Lower leg skin (tissue), 4 donors: ENCODE measurements around the gene ALDH1A2. TPM values are rescaled to one million over a fixed set of nuclear protein-coding genes. Genes with fewer than 3 reads are reported as not detected.

ENCODE experiments used
- DNase-seq, 2 donors: peaks; one replicate each; pipeline ENCODE4 v3.0.0-alpha.2; 2019; ENCODE audit warnings: low spot score in 2 of 2
- H3K4me3 ChIP-seq: fragments of 200-600 bp; sonication (generic); 2 replicates; pipeline ENCODE4 v1.5.1; 2017; ENCODE audit warnings: mild to moderate bottlenecking, low read depth; ENCODE audit not compliant: poor library complexity, severe bottlenecking
- POLR2A ChIP-seq, 2 donors: fragments of 450-650 bp; IDR thresholded peaks; one replicate each; pipeline ENCODE4 v1.6.1; 2016 to 2017; ENCODE audit warnings: antibody characterized with exemption in 2 of 2, mild to moderate bottlenecking in 1 of 2, moderate library complexity in 1 of 2
- WGBS, 2 donors: methylation state at CpG; one replicate each; pipeline ENCODE4 v1.1.5; 2018; 5-methylcytosine and 5-hydroxymethylcytosine counted together
- intact Hi-C: fragments of 100-400 bp; cut with DNase I; formaldehyde crosslinking; loops from one replicate; pipeline ENCODE4 v1.15.0; 2023; ENCODE audit warnings: low total_unique reads
- total RNA-seq, 4 donors: library from RNA; depleted of rRNA; stranded (reverse); fragments of >200 nt; gene quantifications; one replicate each; pipeline ENCODE4 v1.1.0, GENCODE V29; 2016
- TF ChIP-seq, protein P1 (sequence below), 3 donors: fragments of 450-650 bp; IDR thresholded peaks; one replicate each; pipeline ENCODE4 v1.5.1; 2016; ENCODE audit warnings: antibody characterized with exemption in 3 of 3, mild to moderate bottlenecking in 3 of 3, moderate library complexity in 2 of 3

ALDH1A2 gene
- total RNA-seq, 4 donors from 2014 or later = 1.2 to 6.0 (median 2.3) TPM

DNA sequence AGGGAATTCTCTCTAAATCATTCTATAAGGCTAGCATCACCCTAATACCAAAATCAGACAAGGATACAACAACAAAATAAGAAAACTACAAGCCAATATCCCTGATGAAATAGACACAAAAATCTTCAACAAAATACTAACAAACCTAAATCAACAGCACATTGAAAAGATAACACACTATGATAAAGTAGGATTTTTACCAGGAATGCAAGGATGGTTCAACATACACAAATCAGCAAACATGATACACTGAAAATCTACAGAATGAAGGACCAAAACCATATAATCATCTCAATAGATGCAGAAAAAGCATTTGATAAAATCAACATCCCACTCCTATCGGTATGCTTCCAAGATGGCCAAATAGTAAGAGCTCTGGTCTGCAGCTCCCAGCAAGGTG lies 39.5 kb downstream of the ALDH1A2 start:
- intact Hi-C loops = no loop called here
- no peak overlapping the region for H3K4me3 ChIP-seq
- DNase-seq = no peak
- TF ChIP-seq POLR2A (IDR thresholded peaks at IDR 0.05) = no peak
- TF ChIP-seq, protein P1, sequence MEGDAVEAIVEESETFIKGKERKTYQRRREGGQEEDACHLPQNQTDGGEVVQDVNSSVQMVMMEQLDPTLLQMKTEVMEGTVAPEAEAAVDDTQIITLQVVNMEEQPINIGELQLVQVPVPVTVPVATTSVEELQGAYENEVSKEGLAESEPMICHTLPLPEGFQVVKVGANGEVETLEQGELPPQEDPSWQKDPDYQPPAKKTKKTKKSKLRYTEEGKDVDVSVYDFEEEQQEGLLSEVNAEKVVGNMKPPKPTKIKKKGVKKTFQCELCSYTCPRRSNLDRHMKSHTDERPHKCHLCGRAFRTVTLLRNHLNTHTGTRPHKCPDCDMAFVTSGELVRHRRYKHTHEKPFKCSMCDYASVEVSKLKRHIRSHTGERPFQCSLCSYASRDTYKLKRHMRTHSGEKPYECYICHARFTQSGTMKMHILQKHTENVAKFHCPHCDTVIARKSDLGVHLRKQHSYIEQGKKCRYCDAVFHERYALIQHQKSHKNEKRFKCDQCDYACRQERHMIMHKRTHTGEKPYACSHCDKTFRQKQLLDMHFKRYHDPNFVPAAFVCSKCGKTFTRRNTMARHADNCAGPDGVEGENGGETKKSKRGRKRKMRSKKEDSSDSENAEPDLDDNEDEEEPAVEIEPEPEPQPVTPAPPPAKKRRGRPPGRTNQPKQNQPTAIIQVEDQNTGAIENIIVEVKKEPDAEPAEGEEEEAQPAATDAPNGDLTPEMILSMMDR (IDR thresholded peaks at IDR 0.05) = no peak
- WGBS, 2 donors = 94 to 96% methylated on average over 1 of the region's 1 CpG

DNA sequence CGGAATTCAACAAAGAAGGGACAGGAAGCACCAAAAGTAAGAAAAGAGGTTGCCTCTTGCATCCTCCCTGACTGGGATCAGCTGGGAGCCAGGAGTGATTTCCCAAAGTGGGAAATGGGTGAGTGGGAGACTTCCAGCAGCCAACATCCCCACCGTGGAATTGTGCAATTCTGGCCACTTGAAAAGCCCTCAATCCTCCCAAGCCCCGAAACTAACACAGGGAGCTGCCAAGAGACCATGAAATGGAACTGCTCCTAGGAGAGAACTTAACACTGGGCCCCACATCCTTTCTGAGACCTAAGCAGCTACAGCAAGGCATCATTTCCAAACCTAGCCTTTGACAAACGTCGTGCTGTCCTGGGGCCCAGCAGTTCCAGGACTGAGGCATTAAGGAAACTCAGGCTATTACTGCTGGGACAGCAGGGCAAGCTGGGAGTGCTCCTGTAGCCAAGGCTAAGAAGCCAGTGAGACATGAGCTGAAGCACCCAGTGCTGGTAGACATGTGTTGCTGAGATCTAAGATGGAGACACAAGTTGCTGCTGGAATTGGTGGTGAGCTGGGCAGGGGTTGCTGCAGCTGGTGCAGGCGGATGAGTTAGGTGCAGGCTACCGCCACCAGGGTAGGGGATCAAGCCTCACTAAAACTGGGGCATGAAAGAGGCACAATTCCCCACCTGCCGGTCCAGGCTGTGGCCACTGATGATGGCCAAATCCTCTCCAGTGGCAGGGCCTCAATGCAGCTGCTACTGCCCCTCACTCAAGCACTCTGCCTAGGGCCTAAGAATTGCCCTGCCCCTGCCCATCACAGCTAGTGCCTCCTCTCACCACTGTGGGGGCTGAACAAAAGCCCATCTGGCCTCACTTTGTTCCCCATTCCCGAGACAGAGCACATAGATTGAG lies 43.9 kb downstream of the ALDH1A2 start:
- WGBS, 2 donors = 79 to 80% methylated on average over 9 of the region's 9 CpGs
- TF ChIP-seq, protein P1 (IDR thresholded peaks at IDR 0.05) = no peak
- no peak for TF ChIP-seq POLR2A (IDR thresholded peaks at IDR 0.05)
- no peak overlapping the region for H3K4me3 ChIP-seq
- intact Hi-C loops = no loop called here
- no peak for DNase-seq

DNA sequence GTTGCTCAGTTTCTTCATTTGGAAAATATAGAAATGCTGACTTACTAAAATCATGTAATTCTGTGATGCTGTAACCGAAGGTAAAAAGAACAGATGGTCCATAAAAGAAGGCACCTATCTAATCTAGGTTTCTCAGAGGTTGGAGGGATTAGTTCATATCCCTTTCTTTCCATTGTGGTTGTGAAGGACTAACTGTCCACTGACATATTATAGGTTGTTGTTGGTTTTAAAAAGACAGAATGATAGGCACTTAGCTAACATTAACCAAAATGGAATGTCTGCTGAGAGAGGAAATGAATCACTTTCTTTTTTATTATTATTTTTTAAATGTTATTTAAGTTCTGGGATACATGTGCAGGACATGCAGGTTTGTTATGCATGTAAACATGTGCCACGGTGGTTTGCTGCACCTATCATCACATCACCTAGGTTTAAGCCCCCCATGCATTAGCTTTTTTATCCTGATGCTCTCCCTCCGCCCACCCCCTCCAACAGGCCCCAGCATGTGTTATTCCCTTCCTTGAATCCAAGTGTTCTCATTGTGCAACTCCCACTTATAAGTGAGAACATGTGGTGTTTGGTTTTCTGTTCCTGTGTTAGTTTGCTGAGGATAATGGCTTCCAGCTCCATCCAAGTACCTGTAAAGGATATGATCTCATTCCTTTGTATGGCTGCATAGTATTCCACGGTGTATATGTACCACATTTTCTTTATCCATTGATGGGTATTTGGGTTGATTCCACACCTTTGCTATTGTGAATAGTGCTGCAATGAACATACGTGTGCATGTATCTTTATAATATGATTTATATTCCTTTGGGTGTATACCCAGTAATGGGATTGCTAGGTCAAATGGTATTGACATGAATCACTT lies 45.8 kb downstream of the ALDH1A2 start:
- DNase-seq = no peak
- WGBS, 2 donors = 61 to 74% methylated on average over 5 of the region's 5 CpGs
- no peak overlapping the region for H3K4me3 ChIP-seq
- intact Hi-C loops = no loop called here
- TF ChIP-seq, protein P1 (IDR thresholded peaks at IDR 0.05) = no peak
- TF ChIP-seq POLR2A (IDR thresholded peaks at IDR 0.05) = no peak

DNA sequence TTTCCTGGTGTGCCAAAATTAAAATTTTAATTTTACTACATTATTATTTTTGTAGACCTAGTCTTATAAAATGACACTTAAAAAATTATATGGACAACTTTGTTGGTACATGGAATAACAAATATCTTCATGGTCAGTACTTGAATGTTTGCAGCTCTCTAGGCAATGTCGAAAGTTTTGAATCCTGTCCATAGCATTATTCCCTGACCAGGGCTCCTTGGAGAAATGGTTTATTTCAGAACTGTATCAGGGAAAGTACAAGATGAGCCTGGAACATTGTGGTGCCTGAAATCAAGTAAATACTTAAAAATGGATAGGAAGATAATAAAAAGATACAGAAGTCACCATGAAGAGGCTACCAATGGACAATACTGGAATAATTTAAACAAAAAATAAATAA lies 47.6 kb downstream of the ALDH1A2 start:
- DNase-seq = no peak
- TF ChIP-seq POLR2A (IDR thresholded peaks at IDR 0.05) = no peak
- TF ChIP-seq, protein P1 (IDR thresholded peaks at IDR 0.05) = no peak
- intact Hi-C loops = no loop called here
- WGBS, 2 donors = 86 to 95% methylated on average over 1 of the region's 1 CpG
- H3K4me3 ChIP-seq = no peak overlapping the region

DNA sequence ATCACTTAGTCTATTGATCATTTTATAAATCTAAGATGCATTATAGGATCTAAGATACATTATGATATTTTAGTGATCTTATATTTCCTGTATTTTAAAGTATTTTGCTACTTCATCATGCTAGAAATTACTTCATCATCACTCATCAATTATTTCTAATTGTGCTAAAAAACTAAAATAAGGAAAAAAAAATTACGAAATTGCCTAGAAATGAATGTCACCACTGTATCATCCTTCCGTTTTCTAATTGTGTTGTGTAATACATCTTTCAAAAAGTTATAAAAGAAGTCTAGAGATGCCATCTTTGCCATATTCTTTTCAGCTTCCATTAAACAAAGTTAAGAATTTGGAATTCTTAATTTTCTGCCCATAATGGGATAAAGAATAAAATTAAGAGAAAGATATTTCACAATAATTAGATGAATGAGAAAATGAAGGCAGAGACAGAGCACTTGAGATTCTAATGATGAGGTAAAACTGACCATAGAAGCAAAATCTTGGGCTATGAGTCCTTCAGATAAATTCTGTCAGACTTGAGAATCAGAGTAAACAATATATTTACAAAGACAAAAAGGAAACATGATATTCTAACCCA lies 48.8 kb downstream of the ALDH1A2 start:
- DNase-seq = no peak
- intact Hi-C loops = no loop called here
- H3K4me3 ChIP-seq = no peak overlapping the region
- TF ChIP-seq POLR2A (IDR thresholded peaks at IDR 0.05) = no peak
- TF ChIP-seq, protein P1 (IDR thresholded peaks at IDR 0.05) = no peak
- 46 to 74% methylated on average over 2 of the region's 2 CpGs for WGBS, 2 donors
